ENCODE data around the gene MRPS2.

DNA sequence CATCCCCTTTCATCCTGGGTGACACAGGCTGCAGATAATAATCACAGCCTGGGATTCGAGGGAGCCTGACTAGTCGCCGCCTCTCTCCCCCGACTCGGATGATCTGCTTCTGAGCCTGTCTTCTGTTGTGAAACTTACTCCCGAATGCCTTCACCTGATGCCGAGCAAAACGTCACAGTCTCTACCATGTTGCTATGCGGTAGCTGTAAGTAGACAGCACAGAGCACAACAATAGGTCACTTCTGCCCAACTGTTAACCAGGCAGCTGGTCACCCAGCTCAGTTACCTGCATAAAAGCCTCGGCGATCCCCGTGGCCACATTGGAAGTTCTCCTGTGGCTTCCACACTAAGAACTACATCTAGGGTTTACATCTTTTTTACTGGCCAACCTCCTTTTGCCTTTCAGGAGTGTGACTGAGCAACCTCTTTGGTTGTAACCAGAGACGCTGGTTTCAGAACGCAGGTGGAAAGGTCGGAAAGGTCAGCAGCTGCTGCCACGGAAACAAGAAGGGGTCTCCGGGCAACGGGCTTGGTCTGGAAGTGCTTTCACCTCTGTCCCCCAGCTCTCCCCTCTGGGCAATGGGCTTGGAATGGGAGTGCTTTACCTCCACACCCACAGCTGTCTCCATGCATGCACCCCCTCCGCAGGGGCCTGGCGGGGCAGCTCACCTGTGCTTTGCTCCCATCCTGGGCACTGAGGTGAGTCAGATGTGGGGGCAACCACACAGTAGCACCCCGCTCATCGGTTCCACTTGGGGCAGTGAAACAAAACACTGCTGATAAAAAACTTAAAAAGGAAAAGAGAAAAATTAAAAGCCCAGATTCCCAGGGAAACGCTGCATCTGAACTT, 28.5 kb upstream of the MRPS2 start:
- TF ChIP-seq, protein P1, sequence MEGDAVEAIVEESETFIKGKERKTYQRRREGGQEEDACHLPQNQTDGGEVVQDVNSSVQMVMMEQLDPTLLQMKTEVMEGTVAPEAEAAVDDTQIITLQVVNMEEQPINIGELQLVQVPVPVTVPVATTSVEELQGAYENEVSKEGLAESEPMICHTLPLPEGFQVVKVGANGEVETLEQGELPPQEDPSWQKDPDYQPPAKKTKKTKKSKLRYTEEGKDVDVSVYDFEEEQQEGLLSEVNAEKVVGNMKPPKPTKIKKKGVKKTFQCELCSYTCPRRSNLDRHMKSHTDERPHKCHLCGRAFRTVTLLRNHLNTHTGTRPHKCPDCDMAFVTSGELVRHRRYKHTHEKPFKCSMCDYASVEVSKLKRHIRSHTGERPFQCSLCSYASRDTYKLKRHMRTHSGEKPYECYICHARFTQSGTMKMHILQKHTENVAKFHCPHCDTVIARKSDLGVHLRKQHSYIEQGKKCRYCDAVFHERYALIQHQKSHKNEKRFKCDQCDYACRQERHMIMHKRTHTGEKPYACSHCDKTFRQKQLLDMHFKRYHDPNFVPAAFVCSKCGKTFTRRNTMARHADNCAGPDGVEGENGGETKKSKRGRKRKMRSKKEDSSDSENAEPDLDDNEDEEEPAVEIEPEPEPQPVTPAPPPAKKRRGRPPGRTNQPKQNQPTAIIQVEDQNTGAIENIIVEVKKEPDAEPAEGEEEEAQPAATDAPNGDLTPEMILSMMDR (conservative IDR thresholded peaks at IDR 0.05; ENCODE audit: low read depth, low read length) = no peak
- TF ChIP-seq MXI1 (IDR thresholded peaks at IDR 0.05; ENCODE audit: borderline replicate concordance, low read depth, low read length) (no peak), POLR2A (IDR thresholded peaks at IDR 0.05; ENCODE audit: low read depth, low read length) (no peak), RFX5 (IDR thresholded peaks at IDR 0.05; ENCODE audit: low read depth, low read length) (no peak), CHD1 (IDR thresholded peaks at IDR 0.05; ENCODE audit: low read depth, low read length) (no peak), RAD21 (IDR thresholded peaks at IDR 0.05; ENCODE audit: low read length) (no peak), SMC3 (IDR thresholded peaks at IDR 0.05; ENCODE audit: low read depth, low read length) (no peak), BHLHE40 (IDR thresholded peaks at IDR 0.05; ENCODE audit: low read depth, low read length) (no peak), RCOR1 (IDR thresholded peaks at IDR 0.05; ENCODE audit: insufficient replicate concordance, low read length) (no peak)
- TF ChIP-seq, protein P2, sequence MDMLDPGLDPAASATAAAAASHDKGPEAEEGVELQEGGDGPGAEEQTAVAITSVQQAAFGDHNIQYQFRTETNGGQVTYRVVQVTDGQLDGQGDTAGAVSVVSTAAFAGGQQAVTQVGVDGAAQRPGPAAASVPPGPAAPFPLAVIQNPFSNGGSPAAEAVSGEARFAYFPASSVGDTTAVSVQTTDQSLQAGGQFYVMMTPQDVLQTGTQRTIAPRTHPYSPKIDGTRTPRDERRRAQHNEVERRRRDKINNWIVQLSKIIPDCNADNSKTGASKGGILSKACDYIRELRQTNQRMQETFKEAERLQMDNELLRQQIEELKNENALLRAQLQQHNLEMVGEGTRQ (IDR thresholded peaks at IDR 0.05; ENCODE audit: low read depth, low read length) = no peak
- TF ChIP-seq, protein P3, sequence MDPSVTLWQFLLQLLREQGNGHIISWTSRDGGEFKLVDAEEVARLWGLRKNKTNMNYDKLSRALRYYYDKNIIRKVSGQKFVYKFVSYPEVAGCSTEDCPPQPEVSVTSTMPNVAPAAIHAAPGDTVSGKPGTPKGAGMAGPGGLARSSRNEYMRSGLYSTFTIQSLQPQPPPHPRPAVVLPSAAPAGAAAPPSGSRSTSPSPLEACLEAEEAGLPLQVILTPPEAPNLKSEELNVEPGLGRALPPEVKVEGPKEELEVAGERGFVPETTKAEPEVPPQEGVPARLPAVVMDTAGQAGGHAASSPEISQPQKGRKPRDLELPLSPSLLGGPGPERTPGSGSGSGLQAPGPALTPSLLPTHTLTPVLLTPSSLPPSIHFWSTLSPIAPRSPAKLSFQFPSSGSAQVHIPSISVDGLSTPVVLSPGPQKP (IDR thresholded peaks at IDR 0.05; ENCODE audit: borderline replicate concordance, low read depth, low read length) = no peak
